ENCODE data around the gene CYTH2. TPM values are rescaled to one million over a fixed set of nuclear protein-coding genes. Genes with fewer than 3 reads are reported as not detected.

The CYTH2 gene
- total RNA-seq, 1 donor from 2014 or later, result 32.1 TPM

- peak; percentile 44 for TF ChIP-seq CTCF (IDR thresholded peaks at IDR 0.05; ENCODE audit: borderline replicate concordance)
- no peak for DNase-seq
- intact Hi-C loops (cut with micrococcal nuclease), result no loop called here
- Histone ChIP-seq H3K4me1 (peaks cover 7% of the 10 kb centered on the region), H3K27me3 (ENCODE audit: low read depth) (peaks cover 41% of the 10 kb centered on the region), H3K36me3 (no peaks in the 10 kb centered on the region), H3K9me3 (replicated peaks) (no peaks in the 10 kb centered on the region), H3K27ac (replicated peaks) (no peak overlapping the region), H3K4me3 (no peak overlapping the region)
These were observed 37.1 kb downstream of the CYTH2 start for GRCh38 chr19:48506138-48506733.

- H3K36me3 ChIP-seq, result no peaks in the 10 kb centered on the region
- no peaks in the 10 kb centered on the region for H3K9me3 ChIP-seq (replicated peaks)
- intact Hi-C loops (cut with micrococcal nuclease), result no loop called here
- TF ChIP-seq CTCF (IDR thresholded peaks at IDR 0.05; ENCODE audit: borderline replicate concordance), result no peak
- H3K4me3 ChIP-seq, result no peak overlapping the region
- H3K4me1 ChIP-seq, result peaks cover 8% of the 10 kb centered on the region
- H3K27me3 ChIP-seq (ENCODE audit: low read depth), result peaks cover 41% of the 10 kb centered on the region
- DNase-seq, result no peak
- H3K27ac ChIP-seq (replicated peaks), result no peak overlapping the region
These were observed 38.8 kb downstream of the CYTH2 start for GRCh38 chr19:48507911-48508439.

- Histone ChIP-seq H3K9me3 (replicated peaks) (no peaks in the 10 kb centered on the region), H3K27me3 (ENCODE audit: low read depth) (peaks cover 46% of the 10 kb centered on the region), H3K27ac (replicated peaks) (no peak overlapping the region), H3K4me1 (peaks cover 16% of the 10 kb centered on the region), H3K4me3 (no peak overlapping the region), H3K36me3 (no peaks in the 10 kb centered on the region)
- no peak for TF ChIP-seq CTCF (IDR thresholded peaks at IDR 0.05; ENCODE audit: borderline replicate concordance)
- DNase-seq, result no peak
- intact Hi-C loops (cut with micrococcal nuclease), result no loop called here
These were observed 39.7 kb downstream of the CYTH2 start for GRCh38 chr19:48508729-48509411.

- Histone ChIP-seq H3K27me3 (ENCODE audit: low read depth) (peaks cover 52% of the 10 kb centered on the region), H3K27ac (replicated peaks) (no peak overlapping the region), H3K4me3 (no peak overlapping the region), H3K36me3 (no peaks in the 10 kb centered on the region), H3K4me1 (peaks cover 17% of the 10 kb centered on the region), H3K9me3 (replicated peaks) (no peaks in the 10 kb centered on the region)
- DNase-seq, result no peak
- TF ChIP-seq CTCF (IDR thresholded peaks at IDR 0.05; ENCODE audit: borderline replicate concordance), result no peak
- intact Hi-C loops (cut with micrococcal nuclease), result no loop called here
These were observed 40.5 kb downstream of the CYTH2 start for GRCh38 chr19:48509467-48510194.

- no peaks in the 10 kb centered on the region for H3K9me3 ChIP-seq (replicated peaks)
- H3K4me3 ChIP-seq, result peak overlapping the region; percentile 48
- H3K4me1 ChIP-seq, result peaks cover 17% of the 10 kb centered on the region
- intact Hi-C loops (cut with micrococcal nuclease), result no loop called here
- no peak overlapping the region for H3K27ac ChIP-seq (replicated peaks)
- DNase-seq, result peak; percentile 64
- TF ChIP-seq CTCF (IDR thresholded peaks at IDR 0.05; ENCODE audit: borderline replicate concordance), result no peak
- peaks cover 52% of the 10 kb centered on the region for H3K27me3 ChIP-seq (ENCODE audit: low read depth)
- H3K36me3 ChIP-seq, result no peaks in the 10 kb centered on the region
These were observed 41.5 kb downstream of the CYTH2 start for GRCh38 chr19:48510421-48511268.
